Measurements from ENCODE around the gene LHPP.

LHPP gene

GRCh38 chr10:124523901-124524300 lies 62.3 kb downstream of the LHPP start:
- TF ChIP-seq CTCF (conservative IDR thresholded peaks at IDR 0.05; ENCODE audit: low read depth, low read length), result no peak
- Histone ChIP-seq H3K27ac (no peak overlapping the region), H3K4me3 (IDR thresholded peaks at IDR 0.05; ENCODE audit: insufficient read depth, low read depth, low read length) (no peak overlapping the region), H3K36me3 (ENCODE audit: insufficient read depth) (no peaks in the 10 kb centered on the region), H3K27me3 (ENCODE audit: insufficient read depth, low read depth) (no peaks in the 10 kb centered on the region), H3K79me2 (ENCODE audit: insufficient read depth, low read depth) (no peaks in the 10 kb centered on the region), H3K9ac (no peak overlapping the region), H3K4me2 (no peak overlapping the region), H4K20me1 (ENCODE audit: insufficient read depth) (no peaks in the 10 kb centered on the region), H2AFZ (ENCODE audit: low read depth) (no peak overlapping the region), H3K4me1 (ENCODE audit: low read depth, poor library complexity, severe bottlenecking) (no peaks in the 10 kb centered on the region)

GRCh38 chr10:124524991-124525653 lies 63.5 kb downstream of the LHPP start:
- no peaks in the 10 kb centered on the region for H4K20me1 ChIP-seq (ENCODE audit: insufficient read depth)
- no peaks in the 10 kb centered on the region for H3K36me3 ChIP-seq (ENCODE audit: insufficient read depth)
- no peak for TF ChIP-seq CTCF (conservative IDR thresholded peaks at IDR 0.05; ENCODE audit: low read depth, low read length)
- H3K4me2 ChIP-seq, result no peak overlapping the region
- H3K27me3 ChIP-seq (ENCODE audit: insufficient read depth, low read depth), result no peaks in the 10 kb centered on the region
- H3K4me3 ChIP-seq (IDR thresholded peaks at IDR 0.05; ENCODE audit: insufficient read depth, low read depth, low read length), result no peak overlapping the region
- H3K4me1 ChIP-seq (ENCODE audit: low read depth, poor library complexity, severe bottlenecking), result peaks cover 10% of the 10 kb centered on the region
- no peak overlapping the region for H2AFZ ChIP-seq (ENCODE audit: low read depth)
- no peak overlapping the region for H3K27ac ChIP-seq
- H3K79me2 ChIP-seq (ENCODE audit: insufficient read depth, low read depth), result no peaks in the 10 kb centered on the region
- H3K9ac ChIP-seq, result no peak overlapping the region

GRCh38 chr10:124525751-124526600 lies 64.4 kb downstream of the LHPP start:
- Histone ChIP-seq H3K4me3 (IDR thresholded peaks at IDR 0.05; ENCODE audit: insufficient read depth, low read depth, low read length) (no peak overlapping the region), H2AFZ (ENCODE audit: low read depth) (no peak overlapping the region), H3K4me1 (ENCODE audit: low read depth, poor library complexity, severe bottlenecking) (peaks cover 15% of the 10 kb centered on the region), H3K27me3 (ENCODE audit: insufficient read depth, low read depth) (no peaks in the 10 kb centered on the region), H3K4me2 (no peak overlapping the region), H3K36me3 (ENCODE audit: insufficient read depth) (no peaks in the 10 kb centered on the region), H3K79me2 (ENCODE audit: insufficient read depth, low read depth) (no peaks in the 10 kb centered on the region), H3K9ac (no peak overlapping the region), H4K20me1 (ENCODE audit: insufficient read depth) (no peaks in the 10 kb centered on the region), H3K27ac (no peak overlapping the region)
- no peak for TF ChIP-seq CTCF (conservative IDR thresholded peaks at IDR 0.05; ENCODE audit: low read depth, low read length)

GRCh38 chr10:124526621-124527267 lies 65.1 kb downstream of the LHPP start:
- H3K27me3 ChIP-seq (ENCODE audit: insufficient read depth, low read depth), result no peaks in the 10 kb centered on the region
- H3K79me2 ChIP-seq (ENCODE audit: insufficient read depth, low read depth), result no peaks in the 10 kb centered on the region
- peaks cover 15% of the 10 kb centered on the region for H3K4me1 ChIP-seq (ENCODE audit: low read depth, poor library complexity, severe bottlenecking)
- no peak overlapping the region for H3K9ac ChIP-seq
- no peak for TF ChIP-seq CTCF (conservative IDR thresholded peaks at IDR 0.05; ENCODE audit: low read depth, low read length)
- H3K4me2 ChIP-seq, result no peak overlapping the region
- no peaks in the 10 kb centered on the region for H4K20me1 ChIP-seq (ENCODE audit: insufficient read depth)
- H3K4me3 ChIP-seq (IDR thresholded peaks at IDR 0.05; ENCODE audit: insufficient read depth, low read depth, low read length), result no peak overlapping the region
- no peak overlapping the region for H2AFZ ChIP-seq (ENCODE audit: low read depth)
- no peaks in the 10 kb centered on the region for H3K36me3 ChIP-seq (ENCODE audit: insufficient read depth)
- no peak overlapping the region for H3K27ac ChIP-seq
